ENCODE data around the gene IGFBP1. TPM values are rescaled to one million over a fixed set of nuclear protein-coding genes. Genes with fewer than 3 reads are reported as not detected.

Gene IGFBP1
- total and polyA plus RNA-seq, 8 donors = 0.55 TPM; not detected in 7

DNA sequence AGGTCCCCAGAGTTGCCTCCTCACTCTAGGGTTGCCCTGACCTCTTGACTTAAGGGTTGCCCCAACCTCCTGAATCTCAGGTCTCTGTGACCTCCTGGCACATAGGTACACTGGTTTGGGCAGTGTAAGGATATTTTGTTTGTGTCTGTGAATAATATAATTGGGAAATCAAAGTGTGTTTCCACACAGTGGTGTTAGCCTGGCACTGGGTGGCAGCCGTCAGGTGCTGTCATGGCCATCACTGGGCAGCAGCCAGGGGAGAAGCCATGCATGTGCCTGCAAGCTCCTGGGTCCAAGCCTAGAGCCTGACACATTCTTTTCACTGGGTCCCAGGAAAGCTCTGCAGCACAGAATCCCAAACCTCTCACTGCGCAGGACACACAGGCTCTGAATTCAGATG is 11.8 kb upstream of the IGFBP1 start:
- peaks cover 0 to 21% (median 17%) of the 10 kb centered on the region in 4 donors for H3K9me3 ChIP-seq
- H3K4me3 ChIP-seq = no peak overlapping the region
- H3K36me3 ChIP-seq = no peaks in the 10 kb centered on the region
- no peaks in the 10 kb centered on the region for H3K27me3 ChIP-seq
- no peak for DNase-seq
- H3K27ac ChIP-seq = no peak overlapping the region
- 92 to 98% (median 94%) methylated on average over 1 to 2 of the region's 2 CpGs for WGBS, 5 donors
- TF ChIP-seq, protein P1, sequence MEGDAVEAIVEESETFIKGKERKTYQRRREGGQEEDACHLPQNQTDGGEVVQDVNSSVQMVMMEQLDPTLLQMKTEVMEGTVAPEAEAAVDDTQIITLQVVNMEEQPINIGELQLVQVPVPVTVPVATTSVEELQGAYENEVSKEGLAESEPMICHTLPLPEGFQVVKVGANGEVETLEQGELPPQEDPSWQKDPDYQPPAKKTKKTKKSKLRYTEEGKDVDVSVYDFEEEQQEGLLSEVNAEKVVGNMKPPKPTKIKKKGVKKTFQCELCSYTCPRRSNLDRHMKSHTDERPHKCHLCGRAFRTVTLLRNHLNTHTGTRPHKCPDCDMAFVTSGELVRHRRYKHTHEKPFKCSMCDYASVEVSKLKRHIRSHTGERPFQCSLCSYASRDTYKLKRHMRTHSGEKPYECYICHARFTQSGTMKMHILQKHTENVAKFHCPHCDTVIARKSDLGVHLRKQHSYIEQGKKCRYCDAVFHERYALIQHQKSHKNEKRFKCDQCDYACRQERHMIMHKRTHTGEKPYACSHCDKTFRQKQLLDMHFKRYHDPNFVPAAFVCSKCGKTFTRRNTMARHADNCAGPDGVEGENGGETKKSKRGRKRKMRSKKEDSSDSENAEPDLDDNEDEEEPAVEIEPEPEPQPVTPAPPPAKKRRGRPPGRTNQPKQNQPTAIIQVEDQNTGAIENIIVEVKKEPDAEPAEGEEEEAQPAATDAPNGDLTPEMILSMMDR (IDR thresholded peaks at IDR 0.05) = no peak
- TF ChIP-seq EP300 (IDR thresholded peaks at IDR 0.05) (no peak), POLR2A (IDR thresholded peaks at IDR 0.05) (no peak), POLR2AphosphoS5 (IDR thresholded peaks at IDR 0.05) (no peak)
- intact Hi-C loops (cut with DNase I; ENCODE audit: low total_unique reads) = no loop called here
- H3K4me1 ChIP-seq = no peaks in the 10 kb centered on the region

- Histone ChIP-seq H3K27me3 (peaks cover 0 to 5% (median 0%) of the 10 kb centered on the region in 3 donors), H3K36me3 (no peaks in the 10 kb centered on the region), H3K4me3 (no peak overlapping the region), H3K4me1 (no peaks in the 10 kb centered on the region), H3K9me3 (peaks cover 0 to 21% (median 17%) of the 10 kb centered on the region in 4 donors), H3K27ac (no peak overlapping the region)
- 33 to 50% (median 38%) methylated on average over 3 of the region's 3 CpGs for WGBS, 5 donors
- TF ChIP-seq POLR2AphosphoS5 (IDR thresholded peaks at IDR 0.05) = no peak
- TF ChIP-seq, protein P1 (IDR thresholded peaks at IDR 0.05) = no peak
- TF ChIP-seq EP300 (IDR thresholded peaks at IDR 0.05) = no peak
- no peak for TF ChIP-seq POLR2A (IDR thresholded peaks at IDR 0.05)
- DNase-seq = no peak
- intact Hi-C loops (cut with DNase I; ENCODE audit: low total_unique reads) = no loop called here
Measured at GRCh38 chr7:45878457-45879144, 9.7 kb upstream of the IGFBP1 start.

- no peak overlapping the region for H3K4me3 ChIP-seq
- H3K4me1 ChIP-seq = no peaks in the 10 kb centered on the region
- no peak overlapping the region for H3K27ac ChIP-seq
- peaks cover 0 to 23% (median 3%) of the 10 kb centered on the region in 3 donors for H3K27me3 ChIP-seq
- WGBS, 5 donors = 74 to 91% (median 83%) methylated on average over 3 to 7 of the region's 7 CpGs
- TF ChIP-seq EP300 (IDR thresholded peaks at IDR 0.05) (no peak), POLR2AphosphoS5 (IDR thresholded peaks at IDR 0.05) (no peak), POLR2A (IDR thresholded peaks at IDR 0.05) (no peak)
- TF ChIP-seq, protein P1 (IDR thresholded peaks at IDR 0.05) = no peak
- peaks cover 0 to 21% (median 17%) of the 10 kb centered on the region in 4 donors for H3K9me3 ChIP-seq
- no peak for DNase-seq
- intact Hi-C loops (cut with DNase I; ENCODE audit: low total_unique reads) = no loop called here
- H3K36me3 ChIP-seq = no peaks in the 10 kb centered on the region
Measured at GRCh38 chr7:45880433-45880860, 7.8 kb upstream of the IGFBP1 start.

GRCh38 chr7:45881280-45881758 is 7.0 kb upstream of the IGFBP1 start:
- intact Hi-C loops (cut with DNase I; ENCODE audit: low total_unique reads) = no loop called here
- H3K4me1 ChIP-seq = no peaks in the 10 kb centered on the region
- H3K36me3 ChIP-seq = no peaks in the 10 kb centered on the region
- H3K9me3 ChIP-seq = peaks cover 0 to 21% (median 17%) of the 10 kb centered on the region in 4 donors
- 83 to 91% (median 86%) methylated on average over 8 to 9 of the region's 9 CpGs for WGBS, 5 donors
- no peak overlapping the region for H3K4me3 ChIP-seq
- no peak for DNase-seq
- H3K27ac ChIP-seq = no peak overlapping the region
- H3K27me3 ChIP-seq = peaks cover 0 to 32% (median 3%) of the 10 kb centered on the region in 3 donors
- TF ChIP-seq EP300 (IDR thresholded peaks at IDR 0.05) (no peak), POLR2AphosphoS5 (IDR thresholded peaks at IDR 0.05) (no peak), POLR2A (IDR thresholded peaks at IDR 0.05) (no peak)
- TF ChIP-seq, protein P1 (IDR thresholded peaks at IDR 0.05) = no peak

Data from stomach (tissue), 9 donors.